Activated B cell treated with CpG ODN at 0.5 μM for 24 hours (primary cell): ENCODE results near the gene CD300LD. TPM values are rescaled to one million over a fixed set of nuclear protein-coding genes. Genes with fewer than 3 reads are reported as not detected.

ENCODE experiments used
- ATAC-seq: fragments of 200-7000 bp; cut with Tn5 transposase; one replicate; pipeline ENCODE4 v1.10.0; 2021; ENCODE audit warnings: low read depth, mild to moderate bottlenecking, moderate library complexity
- CTCF ChIA-PET: fragments of 350-600 bp; sonication (Branson Sonifier 250); formaldehyde crosslinking; loops from one replicate; lab custom pipeline; 2021; ENCODE audit warnings: antibody characterized with exemption; lab: Charles Lee
- POLR2A ChIA-PET: fragments of 350-600 bp; sonication (Branson Sonifier 250); formaldehyde crosslinking; loops from one replicate; lab custom pipeline; 2021; ENCODE audit warnings: antibody characterized with exemption; lab: Charles Lee
- DNase-seq: peaks from one replicate; pipeline ENCODE4 v3.0.0; 2022
- H3K27ac Mint-ChIP-seq: one replicate; pipeline ENCODE4 v1.8.0; 2020; ENCODE audit warnings: mixed read lengths
- H3K27me3 Mint-ChIP-seq: one replicate; pipeline ENCODE4 v1.8.0; 2021; ENCODE audit warnings: mixed read lengths
- H3K36me3 Mint-ChIP-seq: one replicate; pipeline ENCODE4 v1.8.0; 2021; ENCODE audit warnings: low read depth, mixed read lengths
- H3K4me1 Mint-ChIP-seq: one replicate; pipeline ENCODE4 v1.8.0; 2021; ENCODE audit warnings: mixed read lengths
- H3K4me3 Mint-ChIP-seq: one replicate; pipeline ENCODE4 v1.8.0; 2020; ENCODE audit warnings: mild to moderate bottlenecking, mixed read lengths
- H3K9me3 Mint-ChIP-seq: one replicate; pipeline ENCODE4 v1.8.0; 2020; ENCODE audit warnings: mixed read lengths
- intact Hi-C: fragments of 100-400 bp; cut with micrococcal nuclease; formaldehyde crosslinking; loops from one replicate; pipeline ENCODE4 v1.15.1; 2024
- total RNA-seq: library from RNA; stranded (reverse); gene quantifications from 2 replicates; pipeline ENCODE4 v1.2.3, GENCODE V29; 2022
- TF ChIP-seq, protein P1 (sequence below): fragments of 200-600 bp; IDR thresholded peaks from one replicate; pipeline ENCODE4 v1.8.0; 2022; ENCODE audit warnings: antibody characterized with exemption, mild to moderate bottlenecking

CD300LD gene
- total RNA-seq, 1 donor from 2014 or later = not detected

DNA sequence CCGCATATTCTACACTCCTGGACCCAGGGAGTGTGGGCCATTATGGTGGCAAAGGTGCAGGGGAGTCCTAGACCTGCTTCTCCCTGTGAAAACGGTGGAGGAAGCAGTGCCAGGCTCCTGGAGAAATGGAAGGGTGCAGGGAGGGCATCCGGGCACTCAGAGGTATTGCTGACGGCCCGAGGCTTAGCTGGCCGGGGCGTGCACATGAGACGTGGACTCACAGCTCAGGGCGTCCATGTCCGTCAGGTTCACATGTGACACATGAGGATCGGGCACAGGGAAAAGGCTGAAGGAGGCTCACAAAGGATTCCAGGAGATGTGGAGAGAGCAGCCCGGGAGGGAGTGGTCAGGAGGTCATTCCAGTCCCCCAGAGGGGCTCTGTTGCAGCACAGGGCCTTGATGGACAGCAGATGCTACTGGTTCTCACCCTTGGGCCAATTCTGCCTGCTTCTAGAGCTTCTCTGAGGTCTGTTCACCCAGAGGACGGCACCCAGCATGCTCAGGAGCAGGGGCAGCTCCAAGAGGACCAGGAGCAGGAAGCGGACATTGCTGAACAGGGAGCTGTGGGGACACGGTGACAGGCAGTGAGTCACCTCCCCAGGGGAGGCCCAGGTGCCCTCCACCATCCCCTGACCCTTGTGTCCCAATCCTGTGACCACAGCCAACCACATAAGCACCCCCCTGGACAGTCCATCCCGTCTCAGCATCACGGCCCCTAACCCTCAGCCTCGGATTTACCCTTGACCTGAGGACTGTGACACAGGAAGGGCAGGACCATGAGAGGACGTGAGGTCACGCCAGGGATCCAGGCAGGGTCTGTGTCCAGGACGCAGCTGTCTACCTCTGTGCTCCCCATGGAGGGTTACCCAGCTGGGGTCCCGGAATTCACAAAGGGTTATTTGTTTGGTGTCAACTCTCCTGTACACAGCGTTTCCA, 50.6 kb downstream of the CD300LD start:
- TF ChIP-seq, protein P1, sequence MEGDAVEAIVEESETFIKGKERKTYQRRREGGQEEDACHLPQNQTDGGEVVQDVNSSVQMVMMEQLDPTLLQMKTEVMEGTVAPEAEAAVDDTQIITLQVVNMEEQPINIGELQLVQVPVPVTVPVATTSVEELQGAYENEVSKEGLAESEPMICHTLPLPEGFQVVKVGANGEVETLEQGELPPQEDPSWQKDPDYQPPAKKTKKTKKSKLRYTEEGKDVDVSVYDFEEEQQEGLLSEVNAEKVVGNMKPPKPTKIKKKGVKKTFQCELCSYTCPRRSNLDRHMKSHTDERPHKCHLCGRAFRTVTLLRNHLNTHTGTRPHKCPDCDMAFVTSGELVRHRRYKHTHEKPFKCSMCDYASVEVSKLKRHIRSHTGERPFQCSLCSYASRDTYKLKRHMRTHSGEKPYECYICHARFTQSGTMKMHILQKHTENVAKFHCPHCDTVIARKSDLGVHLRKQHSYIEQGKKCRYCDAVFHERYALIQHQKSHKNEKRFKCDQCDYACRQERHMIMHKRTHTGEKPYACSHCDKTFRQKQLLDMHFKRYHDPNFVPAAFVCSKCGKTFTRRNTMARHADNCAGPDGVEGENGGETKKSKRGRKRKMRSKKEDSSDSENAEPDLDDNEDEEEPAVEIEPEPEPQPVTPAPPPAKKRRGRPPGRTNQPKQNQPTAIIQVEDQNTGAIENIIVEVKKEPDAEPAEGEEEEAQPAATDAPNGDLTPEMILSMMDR = no peak
- Mint-ChIP-seq H3K4me3 (no peak overlapping the region), H3K27ac (no peak overlapping the region), H3K27me3 (peaks cover 3% of the 10 kb centered on the region), H3K9me3 (no peaks in the 10 kb centered on the region), H3K4me1 (peaks cover 4% of the 10 kb centered on the region), H3K36me3 (no peaks in the 10 kb centered on the region)
- intact Hi-C loops = no loop called here
- ChIA-PET CTCF (no interaction called here), POLR2A (interaction anchor here (0.6 kb wide), 1 partner anchor 1888 kb away, joined by 5 read pairs; no protein-coding TSS in a partner anchor)
- ATAC-seq (no peak), DNase-seq (no peak)

DNA sequence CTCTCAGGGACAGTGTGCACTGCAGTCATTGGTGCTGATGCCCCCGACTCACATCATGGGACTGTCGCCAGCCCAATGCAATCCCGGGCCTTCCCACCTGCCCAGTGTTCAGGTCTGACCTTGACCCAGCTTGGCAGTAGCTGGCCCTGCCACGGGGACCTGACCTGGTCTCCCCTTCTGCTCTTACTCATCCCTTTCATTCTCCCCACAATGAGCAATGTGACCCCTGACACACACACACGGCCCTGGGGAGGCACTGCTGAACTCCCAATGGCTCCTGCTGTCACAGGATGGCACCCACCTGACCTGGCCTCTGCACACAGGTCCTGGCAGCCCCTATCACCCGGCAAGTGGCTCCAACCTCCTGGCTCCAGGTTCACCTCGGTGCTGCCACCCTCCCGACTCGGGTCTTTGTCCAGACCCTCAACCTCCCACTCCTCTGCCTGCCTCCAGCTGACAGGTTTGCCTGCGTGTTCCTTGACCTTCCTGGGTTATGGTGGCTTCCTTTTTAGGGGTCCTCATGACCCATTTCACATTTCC, 52.7 kb downstream of the CD300LD start:
- DNase-seq (no peak), ATAC-seq (no peak)
- ChIA-PET POLR2A (no interaction called here), CTCF (no interaction called here)
- peaks cover 3% of the 10 kb centered on the region for H3K27me3 Mint-ChIP-seq
- no peaks in the 10 kb centered on the region for H3K9me3 Mint-ChIP-seq
- H3K4me1 Mint-ChIP-seq = no peaks in the 10 kb centered on the region
- no peaks in the 10 kb centered on the region for H3K36me3 Mint-ChIP-seq
- H3K4me3 Mint-ChIP-seq = no peak overlapping the region
- TF ChIP-seq, protein P1 = no peak
- no peak overlapping the region for H3K27ac Mint-ChIP-seq
- intact Hi-C loops = no loop called here

DNA sequence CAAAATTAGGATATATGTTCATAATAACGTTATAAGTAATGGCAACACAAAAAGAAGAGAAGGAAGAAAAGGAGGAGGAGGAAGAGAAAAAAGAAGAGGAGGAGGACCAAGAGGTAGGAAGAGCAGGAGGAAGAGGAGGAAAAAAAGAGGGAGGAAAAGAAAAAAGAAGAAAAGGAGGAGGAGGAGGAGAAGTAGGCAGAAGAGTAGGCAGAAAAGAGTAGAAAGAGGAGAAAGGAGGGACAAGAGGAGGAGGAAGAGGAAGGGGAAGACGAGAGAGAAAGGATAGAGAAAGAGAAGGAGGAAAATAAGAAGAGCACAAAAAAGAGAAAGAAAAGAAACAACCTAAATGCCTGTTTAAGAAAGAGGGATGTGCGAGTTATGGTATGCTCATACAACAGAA, 55.2 kb downstream of the CD300LD start:
- Mint-ChIP-seq H3K4me1 (peaks cover 12% of the 10 kb centered on the region), H3K27ac (no peak overlapping the region), H3K36me3 (no peaks in the 10 kb centered on the region), H3K9me3 (no peaks in the 10 kb centered on the region), H3K4me3 (no peak overlapping the region), H3K27me3 (peaks cover 8% of the 10 kb centered on the region)
- ATAC-seq (no peak), DNase-seq (no peak)
- POLR2A ChIA-PET = no interaction called here
- TF ChIP-seq, protein P1 = peak; percentile 18
- CTCF ChIA-PET = no interaction called here
- intact Hi-C loops = no loop called here

DNA sequence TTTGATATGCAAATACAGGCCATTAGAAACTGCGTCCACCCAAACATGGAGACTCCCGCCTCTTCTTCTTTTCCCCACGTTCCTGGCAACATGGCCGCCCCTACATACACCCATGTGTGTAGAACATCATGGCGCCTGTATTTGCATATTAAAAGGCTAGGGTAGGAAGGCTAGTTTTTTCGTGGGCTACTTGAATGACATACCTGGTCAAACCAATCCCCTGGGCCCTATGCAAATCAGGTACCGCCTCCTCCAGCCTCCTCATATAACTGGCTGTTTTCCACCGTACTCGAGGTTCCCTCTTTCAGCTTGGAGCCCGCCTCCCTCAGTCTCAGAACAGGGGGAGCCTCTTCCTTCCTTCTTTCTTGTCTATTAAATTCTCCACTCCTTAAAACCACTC, 60.0 kb downstream of the CD300LD start:
- peaks cover 32% of the 10 kb centered on the region for H3K4me1 Mint-ChIP-seq
- ChIA-PET CTCF (interaction anchor here (1.0 to 5.7 kb wide), 7 partner anchors 72 to 163 kb away, joined by 3 to 40 read pairs (median 10); partner anchors contain the start of gene GPR142), POLR2A (interaction anchor here (0.6 to 0.9 kb wide), 3 partner anchors 164 to 329 kb away, joined by 3 to 5 read pairs (median 4); partner anchors contain the start of genes GPR142, NAT9 and RPL38)
- no peaks in the 10 kb centered on the region for H3K36me3 Mint-ChIP-seq
- H3K4me3 Mint-ChIP-seq = no peak overlapping the region
- ATAC-seq (peak; percentile 23), DNase-seq (peak; percentile 15)
- intact Hi-C loops = loop anchor here (2.0 kb wide), 3 partner anchors 39 to 75 kb away; partner anchors contain the start of gene CD300A
- TF ChIP-seq, protein P1 = no peak
- peaks cover 8% of the 10 kb centered on the region for H3K27me3 Mint-ChIP-seq
- H3K27ac Mint-ChIP-seq = no peak overlapping the region
- H3K9me3 Mint-ChIP-seq = no peaks in the 10 kb centered on the region
